GM19372 (cell line): ENCODE results near the gene RGS6.
"Not testable (repeated sequence)": the region's sequence is repeated elsewhere in the genome, so short reads cannot be mapped to it uniquely, and the experiment has no call there.

Source experiments
- ATAC-seq: cut with Tn5 transposase; IDR thresholded peaks from one replicate; pipeline ENCODE4 v1.9.1; 2021; ENCODE audit warnings: mild to moderate bottlenecking, low read depth, moderate library complexity; ENCODE audit not compliant: unreplicated experiment

Gene RGS6

GRCh38 chr14:71932229-71932981, at the start of gene RGS6:
Gene RGS6, plus strand, starts transcription at chr14:71932429.
- ATAC-seq: no peak

- ATAC-seq: no peak
These were observed 49.1 kb upstream of the RGS6 start for GRCh38 chr14:71883094-71883493.

DNA sequence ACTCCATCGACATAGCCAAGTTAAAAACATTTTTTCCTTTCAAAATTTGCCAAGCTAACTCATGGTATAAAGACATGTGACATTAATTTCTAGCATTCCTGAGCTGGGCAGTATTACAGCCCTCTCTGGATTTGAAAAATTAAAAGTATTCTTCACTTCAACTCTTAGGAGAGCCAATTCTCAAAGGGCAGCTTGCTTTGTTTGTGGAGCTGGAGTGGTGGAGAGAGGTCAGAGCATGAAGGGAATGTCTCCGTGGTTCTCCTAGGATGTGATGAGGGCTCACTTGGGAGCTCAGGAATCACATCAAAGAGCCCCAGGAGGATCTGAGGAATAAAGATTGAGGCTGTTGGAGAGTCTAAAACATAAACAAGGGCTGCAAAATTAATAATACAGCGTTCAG, 46.9 kb upstream of the RGS6 start:
- ATAC-seq: no peak

GRCh38 chr14:71887802-71888201, 44.4 kb upstream of the RGS6 start:
- not testable (repeated sequence) for ATAC-seq

DNA sequence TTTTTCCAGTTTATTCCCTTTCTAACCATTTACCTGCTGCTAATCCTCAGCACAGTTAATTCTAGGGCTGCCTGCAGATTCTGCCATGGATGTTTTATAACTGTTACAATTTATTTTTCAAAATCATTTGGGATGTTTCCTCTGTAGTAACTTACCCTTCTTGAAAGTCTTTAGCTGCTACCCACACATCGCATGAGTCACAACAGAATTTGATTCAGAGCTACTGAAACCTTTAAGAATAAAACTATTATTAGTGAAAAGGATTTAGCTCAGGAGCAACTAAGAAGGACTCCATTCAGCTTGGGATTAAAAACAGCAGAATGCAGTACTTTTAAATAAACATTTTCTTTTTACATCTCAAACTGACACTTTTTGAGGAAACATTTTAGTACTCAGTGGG, 41.7 kb upstream of the RGS6 start:
- ATAC-seq: no peak

DNA sequence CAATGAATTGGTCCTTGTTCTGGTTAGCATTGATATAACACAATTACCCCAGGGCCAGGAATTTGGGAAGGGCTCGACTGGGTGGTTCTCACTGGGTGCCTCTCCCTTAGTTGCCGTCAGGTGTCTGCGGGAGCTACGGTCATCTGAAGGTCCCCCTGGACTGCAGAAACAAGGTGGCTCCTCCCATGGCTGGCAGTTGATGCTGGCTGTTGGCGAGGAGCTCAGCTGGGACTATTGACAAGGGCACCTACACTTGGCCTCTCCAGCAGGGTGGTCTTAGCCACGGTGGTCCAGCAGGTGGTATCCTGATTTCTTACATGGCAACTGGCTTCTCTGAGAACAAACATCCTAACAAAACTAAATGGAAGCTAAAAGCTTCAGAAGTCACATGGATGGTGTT, 41.0 kb upstream of the RGS6 start:
- ATAC-seq: no peak

- ATAC-seq: no peak
These were observed 40.3 kb upstream of the RGS6 start for GRCh38 chr14:71891970-71892369.

- no peak for ATAC-seq
These were observed 27.2 kb upstream of the RGS6 start for GRCh38 chr14:71905031-71905430.

- ATAC-seq: no peak
These were observed 26.4 kb upstream of the RGS6 start for GRCh38 chr14:71905860-71906259.

- ATAC-seq: no peak
These were observed 24.3 kb upstream of the RGS6 start for GRCh38 chr14:71907793-71908515.

GRCh38 chr14:71911669-71912068, 20.6 kb upstream of the RGS6 start:
- no peak for ATAC-seq

GRCh38 chr14:71913342-71913741, 18.9 kb upstream of the RGS6 start:
- no peak for ATAC-seq

GRCh38 chr14:71918955-71919354, 13.3 kb upstream of the RGS6 start:
- ATAC-seq: no peak

DNA sequence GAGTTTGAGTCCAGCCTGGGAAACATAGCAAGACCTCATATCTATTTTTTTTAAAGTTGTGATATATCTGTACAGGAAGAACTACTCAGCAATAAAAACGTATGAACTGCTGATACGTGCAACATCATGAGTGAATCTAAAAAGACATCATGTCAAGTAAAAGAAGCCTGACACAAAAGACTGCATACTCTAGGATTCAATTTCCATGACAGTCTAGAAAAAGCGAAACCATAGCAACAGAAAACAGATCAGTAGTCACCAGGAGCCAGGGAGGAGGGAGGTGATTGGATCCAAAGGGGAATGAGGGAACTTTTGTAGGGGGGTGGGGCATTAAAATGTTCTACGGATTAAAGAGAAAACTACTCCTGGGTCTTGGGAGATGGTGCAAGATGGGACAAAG, 8.7 kb upstream of the RGS6 start:
- no peak for ATAC-seq

DNA sequence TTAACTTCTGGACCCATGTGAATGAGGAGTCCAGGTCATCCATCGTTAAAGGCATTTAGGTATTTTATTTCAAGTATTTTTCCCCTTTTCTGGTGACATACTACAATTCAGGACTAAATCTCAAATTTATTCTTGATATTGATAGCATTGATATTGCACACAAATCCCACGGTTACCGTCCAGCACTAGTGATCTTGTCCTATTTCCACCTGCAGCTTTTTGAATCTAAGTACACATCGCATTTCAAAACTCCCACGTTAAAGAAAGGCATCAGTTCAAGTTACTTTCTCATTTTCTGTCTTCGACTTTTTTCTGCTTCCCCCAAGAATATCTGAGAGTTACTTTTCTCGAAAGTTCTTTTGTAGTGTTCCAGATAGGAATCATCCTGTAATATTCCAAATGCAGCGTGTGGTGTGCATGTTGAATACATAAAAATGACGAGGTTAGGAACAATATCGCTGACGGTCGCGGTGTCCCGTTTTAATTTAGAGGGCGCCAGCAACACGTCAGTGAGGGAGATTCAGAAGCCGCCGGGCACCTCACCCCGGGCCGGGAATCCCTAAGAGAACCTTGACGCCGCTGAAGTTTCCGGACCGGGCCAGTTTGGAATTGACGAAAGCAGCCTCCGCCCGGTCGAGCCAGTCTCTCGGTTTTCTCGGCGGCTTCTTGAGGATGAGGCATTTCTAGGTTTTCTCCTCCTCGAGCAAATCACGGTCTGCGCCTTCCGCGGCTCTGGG, 569 bp upstream of the RGS6 start:
- ATAC-seq: no peak

- ATAC-seq: no peak
These were observed 865 bp downstream of the RGS6 start for GRCh38 chr14:71933001-71933587.

- ATAC-seq: not testable (repeated sequence)
These were observed 6.0 kb downstream of the RGS6 start for GRCh38 chr14:71938273-71938672.

DNA sequence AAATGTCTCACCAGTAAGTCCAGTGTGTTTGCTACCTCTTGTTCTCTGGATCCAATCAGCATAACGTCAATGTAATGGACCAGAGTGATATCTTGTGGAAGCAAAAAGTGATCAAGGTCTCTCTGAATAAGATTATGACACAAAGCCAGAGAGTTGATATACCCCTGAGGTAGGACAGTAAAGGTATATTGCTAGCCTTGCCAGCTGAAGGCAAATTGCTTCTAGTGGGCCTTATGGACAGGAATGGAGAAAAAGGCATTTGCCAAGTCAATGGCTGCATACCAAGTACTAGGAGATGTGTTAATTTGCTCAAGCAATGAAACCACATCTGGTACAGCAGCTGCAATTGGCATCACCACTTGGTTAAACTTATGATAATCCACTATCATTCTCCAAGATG, 7.1 kb downstream of the RGS6 start:
- ATAC-seq: not testable (repeated sequence)

GRCh38 chr14:71940500-71940899, 8.3 kb downstream of the RGS6 start:
- ATAC-seq: not testable (repeated sequence)

- ATAC-seq: not testable (repeated sequence)
These were observed 9.4 kb downstream of the RGS6 start for GRCh38 chr14:71941616-71942015.
